ENCODE measurements around the gene EFL1.

DNA sequence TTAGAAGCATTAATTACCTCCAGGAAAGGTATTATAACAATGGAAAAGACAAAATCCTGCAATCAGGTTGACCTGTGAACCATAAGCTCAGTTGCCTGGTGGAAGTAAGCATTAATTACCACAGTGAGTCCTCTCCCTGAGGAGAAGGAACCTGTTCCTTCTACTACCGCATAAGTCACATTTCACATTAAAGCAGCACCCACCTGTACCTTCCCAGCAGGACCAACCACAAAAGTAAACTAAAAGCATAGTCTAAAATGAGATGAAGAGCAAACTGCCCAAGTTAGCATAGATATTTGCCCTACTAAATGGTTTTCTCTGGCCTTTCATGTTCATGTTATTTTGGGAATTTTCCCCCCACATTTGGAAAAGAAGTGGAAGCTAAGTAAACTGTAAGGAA, 78.2 kb downstream of the EFL1 start:
- TF ChIP-seq, protein P1, sequence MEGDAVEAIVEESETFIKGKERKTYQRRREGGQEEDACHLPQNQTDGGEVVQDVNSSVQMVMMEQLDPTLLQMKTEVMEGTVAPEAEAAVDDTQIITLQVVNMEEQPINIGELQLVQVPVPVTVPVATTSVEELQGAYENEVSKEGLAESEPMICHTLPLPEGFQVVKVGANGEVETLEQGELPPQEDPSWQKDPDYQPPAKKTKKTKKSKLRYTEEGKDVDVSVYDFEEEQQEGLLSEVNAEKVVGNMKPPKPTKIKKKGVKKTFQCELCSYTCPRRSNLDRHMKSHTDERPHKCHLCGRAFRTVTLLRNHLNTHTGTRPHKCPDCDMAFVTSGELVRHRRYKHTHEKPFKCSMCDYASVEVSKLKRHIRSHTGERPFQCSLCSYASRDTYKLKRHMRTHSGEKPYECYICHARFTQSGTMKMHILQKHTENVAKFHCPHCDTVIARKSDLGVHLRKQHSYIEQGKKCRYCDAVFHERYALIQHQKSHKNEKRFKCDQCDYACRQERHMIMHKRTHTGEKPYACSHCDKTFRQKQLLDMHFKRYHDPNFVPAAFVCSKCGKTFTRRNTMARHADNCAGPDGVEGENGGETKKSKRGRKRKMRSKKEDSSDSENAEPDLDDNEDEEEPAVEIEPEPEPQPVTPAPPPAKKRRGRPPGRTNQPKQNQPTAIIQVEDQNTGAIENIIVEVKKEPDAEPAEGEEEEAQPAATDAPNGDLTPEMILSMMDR (IDR thresholded peaks at IDR 0.05) = no peak
- no peak for TF ChIP-seq POLR2A (IDR thresholded peaks at IDR 0.05)

Measured in heart left ventricle (tissue), 13 donors.